HCT116 (cell line): ENCODE measurements around the gene KCNQ4.

Source experiments
- ATF3 ChIP-seq: IDR thresholded peaks from 2 replicates; pipeline ENCODE4 v1.6.1; 2012
- CTCF ChIP-seq, 3 experiments: fragments of 200-600 bp in 1 of 3; sonication (generic) in 1 of 3; IDR thresholded peaks in 2 of 3; conservative IDR thresholded peaks in 1 of 3; 2 replicates each; pipeline ENCODE4 v1.5.1; 2012 to 2017; ENCODE audit warnings: low read depth in 2 of 3, low read length in 2 of 3, antibody characterized with exemption in 1 of 3, borderline replicate concordance in 1 of 3, control low read depth in 1 of 3, mild to moderate bottlenecking in 1 of 3, mixed read lengths in 1 of 3, mixed run types in 1 of 3, moderate library complexity in 1 of 3; ENCODE audit not compliant: insufficient read depth in 1 of 3
- EZH2phosphoT487 ChIP-seq: fragments of 200-600 bp; IDR thresholded peaks from 2 replicates; pipeline ENCODE4 v1.6.1; 2018; ENCODE audit warnings: antibody characterized with exemption, borderline replicate concordance
- FOSL1 ChIP-seq: IDR thresholded peaks from 2 replicates; pipeline ENCODE4 v1.6.1; 2012; ENCODE audit warnings: low read depth
- POLR2A ChIP-seq: IDR thresholded peaks from 2 replicates; pipeline ENCODE4 v1.7.0; 2011; ENCODE audit warnings: borderline replicate concordance; ENCODE audit not compliant: insufficient read depth, insufficient read length; ENCODE audit errors: extremely low read depth
- RAD21 ChIP-seq: IDR thresholded peaks from 2 replicates; pipeline ENCODE4 v1.6.1; 2012; ENCODE audit warnings: low read depth, mild to moderate bottlenecking
- REST ChIP-seq: IDR thresholded peaks from 2 replicates; pipeline ENCODE4 v1.6.1; 2012; ENCODE audit warnings: low read depth
- ZBTB33 ChIP-seq: IDR thresholded peaks from 2 replicates; pipeline ENCODE4 v1.6.1; 2011; ENCODE audit warnings: mild to moderate bottlenecking, low read length, moderate library complexity; ENCODE audit not compliant: insufficient replicate concordance; ENCODE audit errors: extremely low read depth
- ZFX ChIP-seq: fragments of 450-650 bp; IDR thresholded peaks from 2 replicates; pipeline ENCODE4 v1.6.1; 2017

DNA sequence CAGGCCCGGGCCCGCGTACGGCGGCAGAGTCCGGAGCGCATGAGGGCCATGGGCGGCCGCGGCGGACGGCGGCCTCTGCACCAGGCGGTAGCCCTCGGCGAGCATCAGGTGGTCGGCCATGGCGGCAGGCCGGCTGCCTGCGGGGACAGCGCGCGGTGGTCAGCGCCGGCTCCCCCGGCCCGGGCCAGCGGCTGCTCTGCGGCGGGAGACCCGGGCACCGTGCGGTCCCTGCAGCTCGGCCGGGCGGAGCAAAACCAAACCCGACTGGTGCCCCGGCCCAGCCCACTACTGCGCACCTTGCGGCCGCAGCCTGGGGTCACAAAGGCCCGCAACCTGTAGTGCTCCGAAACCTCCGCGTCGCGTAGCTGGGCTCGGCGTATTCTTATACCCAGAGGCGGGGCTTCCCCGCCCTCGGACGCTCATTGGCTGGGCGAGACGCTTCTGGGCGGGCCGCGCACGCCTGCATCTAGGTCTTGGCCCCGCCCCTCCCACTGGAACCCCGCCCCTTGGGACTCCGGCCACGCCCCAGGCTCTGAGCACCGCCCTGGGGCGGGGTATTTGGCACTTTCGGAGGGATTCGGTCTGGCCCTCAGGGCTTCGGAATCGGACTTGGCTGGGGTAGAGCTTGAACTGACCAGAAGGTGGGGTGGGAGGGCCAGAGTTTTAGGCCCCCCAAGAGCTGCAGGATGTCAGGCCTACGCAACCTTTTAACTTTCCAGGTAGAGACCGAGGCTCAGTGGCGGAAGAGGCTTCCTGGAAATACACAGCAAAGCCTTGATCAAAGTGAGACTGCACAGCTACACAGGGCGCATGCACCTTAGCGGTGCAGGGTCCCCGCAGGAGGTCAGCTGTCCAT, 78.6 kb downstream of the KCNQ4 start, which contains the start of gene CITED4:
- TF ChIP-seq CTCF (IDR thresholded peaks at IDR 0.05 in 2 of 3, conservative IDR thresholded peaks at IDR 0.05 in 1 of 3; ENCODE audit: borderline replicate concordance in 1 of 3, insufficient read depth in 1 of 3, low read depth in 2 of 3, low read length in 2 of 3) (peak; percentile 39 to 78 (median 45)), FOSL1 (no peak), EZH2phosphoT487 (no peak), REST (no peak), POLR2A (no peak), RAD21 (peak; percentile 91), ZBTB33 (no peak), ATF3 (no peak), ZFX (no peak; the same call in 1 of the 2 replicates)
